ENCODE data around the gene CDX2.

DNA sequence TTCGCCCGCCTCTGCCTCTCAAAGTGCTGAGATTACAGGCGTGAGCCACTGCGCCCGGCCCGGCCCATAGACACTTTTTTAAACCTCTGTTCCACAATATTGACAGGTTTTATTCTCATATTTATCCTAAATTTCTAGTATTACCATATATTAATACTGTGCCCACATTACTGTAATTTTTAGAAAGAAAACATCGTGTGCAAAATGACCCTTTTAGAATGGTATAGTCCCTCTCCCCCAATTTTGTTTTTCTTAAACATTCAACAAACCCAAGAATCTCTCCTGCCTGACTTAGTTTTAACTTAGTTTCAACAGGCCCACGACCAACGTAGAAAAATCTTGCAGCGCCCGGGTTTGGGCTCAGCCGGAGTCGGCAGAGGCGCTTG is 9.1 kb downstream of the CDX2 start:
- TF ChIP-seq, protein P1, sequence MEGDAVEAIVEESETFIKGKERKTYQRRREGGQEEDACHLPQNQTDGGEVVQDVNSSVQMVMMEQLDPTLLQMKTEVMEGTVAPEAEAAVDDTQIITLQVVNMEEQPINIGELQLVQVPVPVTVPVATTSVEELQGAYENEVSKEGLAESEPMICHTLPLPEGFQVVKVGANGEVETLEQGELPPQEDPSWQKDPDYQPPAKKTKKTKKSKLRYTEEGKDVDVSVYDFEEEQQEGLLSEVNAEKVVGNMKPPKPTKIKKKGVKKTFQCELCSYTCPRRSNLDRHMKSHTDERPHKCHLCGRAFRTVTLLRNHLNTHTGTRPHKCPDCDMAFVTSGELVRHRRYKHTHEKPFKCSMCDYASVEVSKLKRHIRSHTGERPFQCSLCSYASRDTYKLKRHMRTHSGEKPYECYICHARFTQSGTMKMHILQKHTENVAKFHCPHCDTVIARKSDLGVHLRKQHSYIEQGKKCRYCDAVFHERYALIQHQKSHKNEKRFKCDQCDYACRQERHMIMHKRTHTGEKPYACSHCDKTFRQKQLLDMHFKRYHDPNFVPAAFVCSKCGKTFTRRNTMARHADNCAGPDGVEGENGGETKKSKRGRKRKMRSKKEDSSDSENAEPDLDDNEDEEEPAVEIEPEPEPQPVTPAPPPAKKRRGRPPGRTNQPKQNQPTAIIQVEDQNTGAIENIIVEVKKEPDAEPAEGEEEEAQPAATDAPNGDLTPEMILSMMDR (IDR thresholded peaks at IDR 0.05), result no peak
- no peak for TF ChIP-seq POLR2A (IDR thresholded peaks at IDR 0.05)
- TF ChIP-seq EP300 (IDR thresholded peaks at IDR 0.05; ENCODE audit: low read depth), result no peak
